ENCODE results near the gene RNF175.
"Not testable (repeated sequence)": the region's sequence is repeated elsewhere in the genome, so short reads cannot be mapped to it uniquely, and the experiment has no call there.

RNF175 gene

DNA sequence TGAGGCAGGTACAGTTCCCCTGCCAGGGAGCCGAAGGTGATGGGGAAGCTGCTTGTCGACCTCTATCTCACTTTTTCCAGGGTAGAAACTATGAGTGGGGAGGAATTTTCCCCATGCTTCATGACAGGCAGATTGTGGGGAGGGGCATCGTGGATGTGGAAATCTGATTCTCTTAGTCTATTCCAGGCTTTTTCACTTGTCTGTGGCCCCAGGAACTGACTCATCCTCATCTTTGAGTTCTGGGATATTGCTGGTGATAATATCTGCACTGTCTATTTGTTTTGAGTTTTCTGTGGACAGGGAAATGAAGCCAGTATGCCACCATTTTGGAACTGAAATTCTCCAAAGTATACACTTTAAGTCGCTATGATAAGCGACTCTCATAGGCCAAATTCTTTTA is 83.3 kb downstream of the RNF175 start:
- H3K27me3 ChIP-seq (ENCODE audit: insufficient read depth, low read length), result peaks cover 2% of the 10 kb centered on the region
- 89% methylated on average over 5 of the region's 5 CpGs for WGBS

DNA sequence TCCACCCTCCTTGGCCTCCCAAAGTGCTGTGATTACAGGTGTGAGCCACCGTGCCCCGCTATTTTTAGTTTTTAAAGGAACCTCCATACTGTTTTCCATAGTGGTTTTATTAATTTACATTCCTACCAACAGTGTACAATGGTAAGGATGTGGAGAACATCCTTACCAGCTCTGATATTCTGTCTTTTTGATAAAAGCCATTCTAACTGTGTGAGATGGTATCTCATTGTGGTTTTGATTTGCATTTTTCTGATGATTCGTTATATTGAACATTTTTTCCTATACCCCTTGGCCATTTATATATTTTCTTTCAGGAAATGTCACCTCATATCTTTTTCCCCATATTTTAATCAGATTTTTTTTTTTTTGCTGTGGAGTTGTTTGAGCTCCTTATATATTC is 90.0 kb downstream of the RNF175 start:
- H3K36me3 ChIP-seq (ENCODE audit: insufficient read depth, low read length), result no peaks in the 10 kb centered on the region

More for the DNA sequence above, 83.3 kb downstream of the RNF175 start:
- Histone ChIP-seq H3K9me3 (ENCODE audit: insufficient read depth, low read depth, low read length) (no peaks in the 10 kb centered on the region), H3K27ac (ENCODE audit: low read depth, low read length) (no peak overlapping the region), H3K9ac (ENCODE audit: low read depth, low read length) (no peak overlapping the region), H3K4me1 (ENCODE audit: insufficient read depth, low read length) (no peaks in the 10 kb centered on the region), H3K36me3 (ENCODE audit: insufficient read depth, low read length) (no peaks in the 10 kb centered on the region), H3K4me3 (ENCODE audit: low read length) (no peak overlapping the region)

DNA sequence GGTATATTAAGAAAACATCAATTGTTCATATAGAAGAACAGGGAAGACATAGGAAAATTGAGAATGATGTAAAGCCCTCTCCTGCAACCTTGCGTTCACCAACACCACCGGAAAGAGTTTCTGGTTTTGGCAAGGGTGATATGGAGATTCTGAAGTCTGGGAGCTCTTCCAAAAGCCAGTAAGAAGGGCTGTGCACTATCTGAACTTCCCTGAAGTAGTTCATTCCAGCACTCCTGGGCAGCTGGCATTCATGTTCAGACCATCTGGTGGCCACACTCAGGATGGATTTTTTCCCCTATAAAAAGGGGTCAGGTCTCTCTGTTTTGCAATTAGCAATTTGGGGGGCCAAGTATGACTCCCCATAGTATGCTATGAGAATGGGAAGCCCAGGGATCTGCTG is 91.2 kb downstream of the RNF175 start:
- Histone ChIP-seq H3K4me1 (ENCODE audit: insufficient read depth, low read length) (no peaks in the 10 kb centered on the region), H3K4me3 (ENCODE audit: low read length) (no peak overlapping the region), H3K27me3 (ENCODE audit: insufficient read depth, low read length) (no peaks in the 10 kb centered on the region; the same call in 1 of the 2 replicates), H3K36me3 (ENCODE audit: insufficient read depth, low read length) (no peaks in the 10 kb centered on the region), H3K9me3 (ENCODE audit: insufficient read depth, low read depth, low read length) (no peaks in the 10 kb centered on the region), H3K9ac (ENCODE audit: low read depth, low read length) (no peak overlapping the region), H3K27ac (ENCODE audit: low read depth, low read length) (no peak overlapping the region)
- WGBS, result 100% methylated on average over 2 of the region's 2 CpGs

More for the DNA sequence above, 90.0 kb downstream of the RNF175 start:
- Histone ChIP-seq H3K27me3 (ENCODE audit: insufficient read depth, low read length) (no peaks in the 10 kb centered on the region; the same call in 1 of the 2 replicates), H3K9ac (ENCODE audit: low read depth, low read length) (no peak overlapping the region), H3K4me1 (ENCODE audit: insufficient read depth, low read length) (no peaks in the 10 kb centered on the region), H3K27ac (ENCODE audit: low read depth, low read length) (no peak overlapping the region), H3K4me3 (ENCODE audit: low read length) (no peak overlapping the region), H3K9me3 (ENCODE audit: insufficient read depth, low read depth, low read length) (no peaks in the 10 kb centered on the region)
- WGBS, result 50% methylated on average over 2 of the region's 3 CpGs

DNA sequence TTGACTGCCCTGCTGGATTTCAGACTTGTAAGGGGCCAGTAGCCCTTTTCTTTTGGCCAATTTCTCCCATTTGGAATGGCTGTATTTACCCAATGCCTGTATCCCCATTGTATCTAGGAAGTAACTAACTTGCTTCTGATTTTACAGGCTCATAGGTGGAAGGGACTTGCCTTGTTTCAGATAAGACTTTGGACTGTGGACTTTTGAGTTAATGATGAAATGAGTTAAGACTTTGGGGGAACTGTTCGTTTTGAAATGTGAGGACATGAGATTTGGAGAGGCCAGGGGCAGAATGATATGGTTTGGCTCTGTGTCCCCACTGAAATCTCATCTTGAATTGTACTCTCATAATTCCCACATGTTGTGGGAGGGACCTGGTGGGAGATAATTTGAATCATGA is 93.3 kb downstream of the RNF175 start:
- not testable (repeated sequence) for H3K27me3 ChIP-seq (ENCODE audit: insufficient read depth, low read length); H3K9ac ChIP-seq (ENCODE audit: low read depth, low read length); H3K4me3 ChIP-seq (ENCODE audit: low read length); H3K27ac ChIP-seq (ENCODE audit: low read depth, low read length); H3K4me1 ChIP-seq (ENCODE audit: insufficient read depth, low read length); H3K9me3 ChIP-seq (ENCODE audit: insufficient read depth, low read depth, low read length); H3K36me3 ChIP-seq (ENCODE audit: insufficient read depth, low read length)
- WGBS, result 81% methylated on average over 1 of the region's 1 CpG

DNA sequence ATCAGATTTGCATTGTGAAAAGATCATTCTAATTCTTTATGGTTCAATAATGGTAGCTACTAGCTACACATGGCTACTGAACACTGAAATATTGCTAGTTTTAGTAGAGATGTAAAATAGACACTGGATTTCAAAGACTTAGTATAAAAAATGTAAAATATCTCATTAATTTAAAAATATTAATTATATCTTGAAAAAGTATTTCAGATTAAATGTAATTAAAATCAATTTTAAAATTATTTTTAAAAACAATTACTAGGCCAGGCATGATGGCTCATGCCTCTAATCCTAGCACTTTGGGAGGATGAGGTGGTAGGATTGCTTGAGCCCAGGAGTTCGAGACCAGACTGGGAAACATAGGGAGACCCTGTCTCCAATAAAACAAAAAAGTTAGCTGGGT is 96.2 kb downstream of the RNF175 start:
- H3K9ac ChIP-seq (ENCODE audit: low read depth, low read length), result no peak overlapping the region
- no peaks in the 10 kb centered on the region for H3K36me3 ChIP-seq (ENCODE audit: insufficient read depth, low read length)
- 85% methylated on average over 1 of the region's 1 CpG for WGBS
- no peaks in the 10 kb centered on the region; the same call in 1 of the 2 replicates for H3K27me3 ChIP-seq (ENCODE audit: insufficient read depth, low read length)
- no peaks in the 10 kb centered on the region for H3K4me1 ChIP-seq (ENCODE audit: insufficient read depth, low read length)
- H3K4me3 ChIP-seq (ENCODE audit: low read length), result no peak overlapping the region
- no peaks in the 10 kb centered on the region; the same call in 1 of the 2 replicates for H3K9me3 ChIP-seq (ENCODE audit: insufficient read depth, low read depth, low read length)
- no peak overlapping the region for H3K27ac ChIP-seq (ENCODE audit: low read depth, low read length)

DNA sequence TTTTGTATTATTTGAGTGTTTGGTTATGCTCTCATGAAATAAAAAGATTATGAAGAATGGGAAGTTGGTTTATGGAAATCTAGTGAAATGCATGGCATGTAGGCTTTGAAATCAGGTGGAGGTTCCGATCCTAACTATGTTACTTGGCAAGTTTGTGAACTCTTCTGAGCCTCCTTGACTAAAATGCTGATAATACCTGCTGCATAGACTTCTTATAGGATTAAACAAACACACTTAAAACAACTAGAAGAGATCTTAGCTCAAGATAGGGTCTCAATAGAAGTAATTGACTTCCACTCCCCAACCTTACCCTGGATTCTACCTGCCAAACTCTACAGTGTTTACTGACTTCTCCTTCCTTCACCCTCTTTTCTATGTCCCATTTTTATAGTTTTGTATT is 97.9 kb downstream of the RNF175 start:
- H3K27ac ChIP-seq (ENCODE audit: low read depth, low read length), result no peak overlapping the region
- H3K27me3 ChIP-seq (ENCODE audit: insufficient read depth, low read length), result no peaks in the 10 kb centered on the region
- WGBS, result 90% methylated on average over 1 of the region's 1 CpG
- H3K9me3 ChIP-seq (ENCODE audit: insufficient read depth, low read depth, low read length), result no peaks in the 10 kb centered on the region; the same call in 1 of the 2 replicates
- no peaks in the 10 kb centered on the region for H3K36me3 ChIP-seq (ENCODE audit: insufficient read depth, low read length)
- no peaks in the 10 kb centered on the region for H3K4me1 ChIP-seq (ENCODE audit: insufficient read depth, low read length)
- H3K4me3 ChIP-seq (ENCODE audit: low read length), result no peak overlapping the region
- no peak overlapping the region for H3K9ac ChIP-seq (ENCODE audit: low read depth, low read length)

DNA sequence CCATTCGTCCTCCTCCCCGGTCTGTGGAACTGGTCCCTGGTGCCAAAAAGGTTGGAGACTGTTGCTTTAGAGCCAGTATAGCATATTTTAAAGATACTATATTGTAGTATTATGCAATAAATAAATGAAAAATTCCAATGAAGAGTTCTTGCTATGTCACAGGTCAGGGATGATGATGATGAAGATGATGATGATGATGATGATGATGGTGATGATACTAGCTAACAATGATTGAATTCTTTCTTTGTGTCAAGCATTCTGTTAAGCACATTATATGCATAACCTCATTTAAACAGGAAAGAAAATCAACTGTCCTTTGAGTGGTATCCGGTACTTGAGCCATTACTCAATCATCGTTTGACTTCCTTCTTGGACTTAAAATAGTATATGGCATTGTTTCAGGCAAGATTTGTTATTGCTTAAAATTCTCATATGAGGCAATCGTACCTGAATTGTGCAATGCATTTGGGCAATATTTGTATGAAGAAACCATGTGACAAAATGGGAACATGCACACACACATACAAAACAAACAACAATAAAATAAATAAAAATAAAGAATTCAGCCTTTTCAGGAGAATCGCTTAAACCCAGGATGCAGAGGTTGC is 98.5 kb downstream of the RNF175 start:
- no peaks in the 10 kb centered on the region; the same call in 1 of the 2 replicates for H3K9me3 ChIP-seq (ENCODE audit: insufficient read depth, low read depth, low read length)
- H3K4me1 ChIP-seq (ENCODE audit: insufficient read depth, low read length), result no peaks in the 10 kb centered on the region
- H3K4me3 ChIP-seq (ENCODE audit: low read length), result no peak overlapping the region
- no peaks in the 10 kb centered on the region for H3K36me3 ChIP-seq (ENCODE audit: insufficient read depth, low read length)
- H3K9ac ChIP-seq (ENCODE audit: low read depth, low read length), result no peak overlapping the region
- H3K27ac ChIP-seq (ENCODE audit: low read depth, low read length), result no peak overlapping the region
- no peaks in the 10 kb centered on the region for H3K27me3 ChIP-seq (ENCODE audit: insufficient read depth, low read length)
- 96% methylated on average over 6 of the region's 6 CpGs for WGBS
